ENCODE measurements around the gene BDKRB2.
A peak's percentile ranks its signal among the peaks of the same experiment; 100 is the strongest.

BDKRB2 gene

DNA sequence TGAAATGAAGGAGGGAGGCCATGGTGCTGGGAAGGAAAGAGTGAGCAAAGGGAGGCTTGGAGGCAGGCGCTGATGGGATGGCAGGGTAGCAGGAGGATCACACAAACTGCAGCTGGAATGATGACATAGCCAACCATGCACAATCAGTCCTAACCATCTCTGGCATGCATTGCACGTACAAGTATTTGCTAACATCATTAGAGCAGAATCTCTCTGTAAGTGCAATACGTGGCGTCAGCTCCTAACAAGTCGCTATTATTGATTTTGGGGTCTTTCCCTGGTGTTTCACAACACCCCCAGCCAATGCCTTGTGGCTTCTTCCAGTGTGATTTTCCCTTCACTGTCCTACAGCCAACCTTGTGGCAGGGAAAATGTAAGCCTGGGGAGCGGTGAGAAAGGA lies 69.9 kb downstream of the BDKRB2 start:
- DNase-seq, result no peak

DNA sequence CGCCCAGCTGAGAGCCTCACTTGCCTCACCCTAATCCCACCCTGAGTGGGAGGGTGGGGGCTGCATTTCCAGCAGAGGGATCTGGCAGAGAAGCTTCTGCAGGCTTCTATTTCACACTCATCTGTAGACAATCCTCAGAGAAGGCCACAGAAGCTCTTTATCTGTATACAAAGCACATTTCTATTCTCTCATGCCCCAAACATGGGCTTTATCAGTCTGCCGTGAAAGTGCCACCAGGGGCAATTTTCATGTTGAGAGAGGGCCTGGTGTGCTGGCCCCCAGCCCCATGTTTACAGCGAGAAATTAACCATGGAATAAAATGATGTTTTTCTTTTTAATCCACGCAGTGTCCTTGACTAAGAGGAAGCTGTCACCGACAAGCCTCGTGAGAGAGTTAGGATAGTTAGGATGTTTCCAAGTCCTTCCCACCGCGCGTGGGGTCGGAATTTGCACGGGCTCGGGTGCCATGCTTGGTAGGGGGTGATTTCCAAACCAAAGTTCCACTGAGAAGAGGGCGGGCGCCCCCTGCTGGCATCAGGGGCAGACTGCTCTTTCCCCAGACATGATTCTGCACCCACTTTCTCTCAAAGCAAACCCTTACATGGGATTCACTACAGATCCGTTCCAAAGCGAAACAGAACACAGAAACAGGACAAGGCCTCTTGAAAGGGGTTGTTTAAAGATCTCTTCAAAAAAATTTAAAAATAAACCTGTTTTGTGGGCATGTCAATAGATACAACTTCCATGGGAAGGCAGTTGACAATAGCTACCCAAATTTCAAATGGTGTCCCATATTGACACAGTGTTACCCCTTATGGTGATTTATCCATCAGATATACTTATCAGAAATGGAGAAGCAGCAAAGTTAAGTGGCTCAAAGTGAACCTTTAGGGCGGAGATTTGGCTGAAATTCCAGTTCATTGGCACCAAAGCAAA lies 70.8 kb downstream of the BDKRB2 start:
- DNase-seq, result peak; percentile 91

DNA sequence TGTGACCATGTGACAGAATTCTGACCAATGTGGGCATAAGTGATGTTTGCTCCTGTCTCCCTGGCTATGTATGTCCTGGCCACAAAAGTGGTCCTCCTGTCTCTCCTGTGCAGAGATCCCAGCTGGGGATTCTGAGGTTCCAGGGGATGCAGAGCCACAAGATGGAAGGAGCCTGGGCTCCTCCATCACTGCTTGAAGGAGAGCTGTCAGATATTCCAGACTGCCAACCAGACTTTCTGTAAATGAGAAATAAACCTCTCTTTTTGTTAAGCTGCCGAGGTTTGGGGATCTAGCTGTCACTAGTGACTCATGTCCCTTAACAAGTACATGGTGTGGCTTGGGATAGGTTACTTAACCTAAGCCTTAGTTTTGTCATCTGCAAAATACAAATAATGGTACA lies 73.3 kb downstream of the BDKRB2 start:
- DNase-seq, result no peak

DNA sequence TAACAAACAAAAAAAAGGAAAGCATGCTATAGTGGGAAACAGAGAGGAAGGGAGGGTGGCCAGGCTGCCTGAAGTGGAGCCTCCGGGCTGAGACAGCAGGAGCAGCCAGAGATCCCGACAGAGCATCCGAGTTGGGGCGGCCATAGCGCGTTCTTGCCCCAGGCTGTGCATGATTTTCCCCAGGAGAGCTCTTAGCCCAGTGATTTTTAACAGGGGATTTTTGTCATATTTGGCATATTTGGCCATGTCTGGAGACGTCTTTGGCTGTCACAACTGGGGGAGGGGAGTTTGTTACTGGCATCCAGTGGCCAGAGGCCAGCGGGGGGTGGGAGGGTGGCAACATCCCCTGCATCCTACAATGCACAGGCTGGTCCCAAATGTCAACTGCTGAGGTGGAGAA lies 74.9 kb downstream of the BDKRB2 start:
- no peak for DNase-seq

DNA sequence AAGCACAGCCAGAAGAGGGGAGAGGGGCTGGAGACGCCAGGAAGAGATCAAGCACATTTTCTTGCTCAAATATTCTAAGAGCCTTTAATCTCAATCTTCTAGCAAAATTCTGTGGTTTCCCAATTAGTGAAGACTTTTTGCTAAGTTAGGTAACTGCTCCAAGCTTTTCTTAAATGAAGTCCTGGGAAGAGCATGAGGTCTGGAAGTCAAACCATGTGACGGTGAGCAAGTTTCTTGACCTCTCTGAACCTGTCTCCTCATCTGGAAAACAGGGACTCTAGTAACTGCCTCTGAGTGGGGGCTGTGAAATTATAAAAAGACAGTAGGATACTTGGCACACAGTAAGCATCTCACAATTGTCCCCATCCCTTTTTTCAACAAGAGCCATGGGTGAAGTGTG lies 75.5 kb downstream of the BDKRB2 start:
- no peak for DNase-seq

DNA sequence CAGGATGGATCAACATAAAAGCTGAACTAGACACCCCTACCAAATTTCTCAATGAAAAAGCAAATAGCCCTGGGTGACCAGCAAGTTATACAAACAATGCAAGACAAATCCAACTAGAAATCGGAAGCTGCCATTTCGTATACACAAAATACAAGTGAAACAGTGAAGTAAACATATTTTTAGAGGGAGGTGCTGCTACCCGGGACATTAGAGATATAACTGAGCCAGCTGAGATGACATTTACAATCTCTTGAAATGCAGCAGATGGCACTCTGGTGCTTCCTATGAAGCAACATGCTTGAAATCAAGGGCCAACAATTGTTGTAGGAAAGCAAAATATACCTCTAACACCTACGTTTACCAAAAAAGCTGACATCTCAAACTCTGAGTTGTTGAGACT lies 76.8 kb downstream of the BDKRB2 start:
- DNase-seq, result no peak

DNA sequence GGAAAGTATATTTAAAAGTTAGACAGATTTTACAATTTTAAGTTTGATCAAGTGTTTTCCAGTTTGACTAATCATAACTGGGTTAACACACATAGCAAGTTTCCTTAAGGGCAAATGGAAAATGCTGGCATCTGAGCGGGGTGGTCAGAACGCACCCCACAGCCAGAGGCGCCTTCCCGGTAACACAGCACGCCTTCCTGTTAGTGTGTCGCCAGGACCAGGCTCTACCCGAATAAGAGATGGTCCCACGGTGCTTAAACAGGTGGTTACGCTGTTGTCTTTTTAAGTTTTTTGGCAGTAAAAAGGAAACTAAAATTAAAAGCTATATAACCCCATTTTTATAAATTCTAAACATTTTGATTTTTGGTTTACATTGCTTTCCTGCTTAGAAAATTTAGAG lies 79.4 kb downstream of the BDKRB2 start:
- no peak for DNase-seq

DNA sequence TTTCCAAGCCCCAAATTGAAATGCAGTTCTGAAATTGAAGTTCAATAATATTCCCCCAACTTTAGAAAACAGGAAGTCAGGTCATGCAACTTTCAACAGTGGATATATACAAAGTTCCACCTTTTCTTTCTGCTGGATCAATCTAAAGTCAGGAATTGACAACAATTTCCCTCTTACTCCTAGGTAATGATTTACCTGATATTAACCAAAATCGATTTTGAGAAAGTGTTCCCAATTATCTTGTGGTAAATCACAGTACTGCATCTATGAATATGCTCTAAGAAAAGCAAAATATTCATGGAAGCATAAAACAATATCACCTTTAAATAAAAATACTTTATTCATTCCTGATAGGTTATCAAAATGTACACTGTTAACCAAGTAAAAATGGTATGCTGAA lies 79.8 kb downstream of the BDKRB2 start:
- DNase-seq, result no peak

DNA sequence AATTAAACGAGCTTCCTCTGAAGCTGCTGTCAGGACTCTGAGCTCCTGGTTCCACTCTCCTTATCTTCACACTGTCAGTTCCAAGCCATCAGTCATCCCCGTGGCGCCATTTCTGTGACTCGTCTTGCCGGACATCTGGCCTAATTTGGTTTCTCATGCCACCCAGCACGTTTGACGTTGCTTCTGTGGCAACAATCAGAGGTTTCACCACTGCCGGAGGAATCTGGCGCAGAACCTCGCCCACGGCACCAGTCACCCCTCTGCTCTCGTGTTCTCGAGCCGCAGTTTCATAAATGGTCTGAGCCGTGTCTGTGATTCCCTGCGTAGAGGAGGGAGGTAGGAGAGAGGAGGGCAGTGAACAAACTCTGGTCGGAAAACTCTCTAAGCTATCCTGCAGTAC lies 81.0 kb downstream of the BDKRB2 start:
- no peak for DNase-seq

DNA sequence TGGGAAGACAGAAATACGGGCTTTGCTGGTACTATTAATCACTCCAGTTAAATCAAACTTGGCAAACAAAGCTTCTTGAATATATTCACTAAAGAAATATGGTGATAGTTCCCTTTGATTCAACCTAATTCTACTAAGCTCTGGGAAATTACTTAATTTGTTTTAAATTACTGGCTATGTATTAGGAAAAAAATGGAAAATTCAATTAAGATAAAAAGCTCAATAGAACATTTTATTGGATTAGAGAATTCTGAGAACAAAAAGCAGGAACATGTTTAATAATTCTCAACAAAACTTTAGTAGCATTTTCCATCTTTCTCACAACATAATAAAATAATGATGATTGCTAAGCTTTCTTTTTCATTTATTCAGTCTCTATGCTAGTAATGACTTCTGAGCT lies 81.6 kb downstream of the BDKRB2 start:
- DNase-seq, result no peak

DNA sequence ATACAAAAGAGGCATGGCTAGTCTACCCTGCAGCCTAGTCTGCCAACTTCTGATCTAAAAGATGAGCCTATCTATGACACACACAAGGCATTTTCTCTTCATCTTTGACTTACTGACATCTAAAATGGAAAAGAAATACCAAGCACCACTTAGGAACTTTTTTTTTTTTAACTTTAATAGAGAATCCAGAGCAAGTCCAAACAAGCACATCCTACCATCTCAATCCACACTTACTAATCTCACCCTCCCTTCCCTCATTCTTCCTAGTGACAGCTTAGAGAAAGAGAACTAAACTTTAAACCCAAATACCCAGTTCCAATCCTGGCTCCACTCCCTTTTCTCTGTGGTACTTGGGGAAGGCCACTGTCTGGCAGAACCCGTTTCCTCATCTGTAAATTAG lies 83.2 kb downstream of the BDKRB2 start:
- no peak for DNase-seq

Measured in activated CD8-positive, alpha-beta memory T cell treated with anti-CD3 and anti-CD28 coated beads, Interleukin-2, amount 50 U/mL, for 48 hours (primary cell).